GM19193 (cell line): ENCODE data around the gene FUBP3.

Source experiments
- POLR2A ChIP-seq: IDR thresholded peaks from 4 replicates; pipeline ENCODE4 v1.6.1; 2011; ENCODE audit not compliant: insufficient read depth, insufficient read length; ENCODE audit errors: extremely low read depth

The FUBP3 gene

DNA sequence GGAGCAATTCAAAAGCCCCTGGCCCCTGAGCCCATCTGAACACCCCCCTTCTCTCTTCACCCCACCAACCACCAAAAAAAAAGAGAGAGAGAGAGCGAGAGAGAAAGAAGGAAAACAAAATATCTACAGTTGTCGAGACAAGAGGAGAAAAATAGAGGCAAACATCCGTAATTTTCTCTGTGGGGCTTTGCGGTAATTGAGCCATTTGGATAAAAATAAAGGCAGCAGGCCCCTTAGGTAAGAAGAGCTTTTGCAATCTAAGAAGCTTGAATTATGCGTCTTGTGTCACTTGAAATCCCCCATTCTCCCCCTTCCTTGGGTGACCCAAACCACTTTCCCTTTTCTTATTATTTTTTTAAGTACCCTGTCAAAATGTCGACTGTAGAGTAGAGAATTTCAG is 35.5 kb upstream of the FUBP3 start:
- TF ChIP-seq POLR2A, result no peak

- no peak for TF ChIP-seq POLR2A
Observed at GRCh38 chr9:130544364-130544763, 35.0 kb upstream of the FUBP3 start.

GRCh38 chr9:130548103-130548502 is 31.3 kb upstream of the FUBP3 start:
- no peak for TF ChIP-seq POLR2A

GRCh38 chr9:130549093-130549735 is 30.2 kb upstream of the FUBP3 start:
- TF ChIP-seq POLR2A, result no peak

DNA sequence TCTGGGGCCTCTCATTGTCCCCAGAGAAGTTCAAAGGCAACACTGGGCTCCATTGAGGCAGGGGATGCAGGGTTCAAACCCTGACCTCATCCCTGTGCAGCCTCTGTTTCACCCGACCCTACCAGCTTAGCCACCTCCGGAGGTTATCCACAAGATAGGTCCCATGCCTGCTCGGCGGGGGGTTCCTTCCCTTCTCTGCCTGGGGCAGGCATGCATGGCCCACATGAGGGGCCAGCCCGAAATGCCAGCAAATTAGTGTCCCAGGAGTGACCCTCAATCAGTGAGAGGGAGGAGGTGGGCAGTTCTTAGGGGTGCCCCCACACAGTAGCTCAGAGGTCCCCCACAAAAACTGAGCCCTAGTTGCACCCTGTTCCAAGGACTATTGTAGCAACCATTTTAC is 24.8 kb upstream of the FUBP3 start:
- no peak for TF ChIP-seq POLR2A

DNA sequence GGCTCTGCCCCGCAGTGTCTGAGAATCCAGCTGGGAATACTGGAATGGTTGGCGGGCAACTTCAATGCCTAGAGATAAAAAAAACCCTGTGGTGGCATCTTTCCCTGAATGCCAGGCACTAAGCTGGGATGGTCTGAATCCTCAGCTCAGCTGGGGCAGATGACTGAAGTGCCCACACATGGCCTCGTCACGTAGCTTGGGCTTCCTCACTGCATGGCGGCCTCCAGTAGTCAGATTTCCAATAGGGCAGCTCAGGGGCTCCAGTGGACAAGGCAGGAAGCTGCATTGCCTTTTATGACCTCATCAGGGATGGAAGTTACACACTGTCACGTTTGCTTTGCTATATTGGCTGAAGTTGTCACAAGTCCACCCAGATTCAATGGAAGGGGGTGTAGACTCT is 24.3 kb upstream of the FUBP3 start:
- TF ChIP-seq POLR2A, result no peak

GRCh38 chr9:130555968-130556367 is 23.4 kb upstream of the FUBP3 start:
- no peak for TF ChIP-seq POLR2A

- no peak for TF ChIP-seq POLR2A
Observed at GRCh38 chr9:130556396-130557076, 22.8 kb upstream of the FUBP3 start.

- TF ChIP-seq POLR2A, result no peak
Observed at GRCh38 chr9:130557077-130557468, 22.3 kb upstream of the FUBP3 start.

GRCh38 chr9:130561056-130561455 is 18.3 kb upstream of the FUBP3 start:
- TF ChIP-seq POLR2A, result no peak

DNA sequence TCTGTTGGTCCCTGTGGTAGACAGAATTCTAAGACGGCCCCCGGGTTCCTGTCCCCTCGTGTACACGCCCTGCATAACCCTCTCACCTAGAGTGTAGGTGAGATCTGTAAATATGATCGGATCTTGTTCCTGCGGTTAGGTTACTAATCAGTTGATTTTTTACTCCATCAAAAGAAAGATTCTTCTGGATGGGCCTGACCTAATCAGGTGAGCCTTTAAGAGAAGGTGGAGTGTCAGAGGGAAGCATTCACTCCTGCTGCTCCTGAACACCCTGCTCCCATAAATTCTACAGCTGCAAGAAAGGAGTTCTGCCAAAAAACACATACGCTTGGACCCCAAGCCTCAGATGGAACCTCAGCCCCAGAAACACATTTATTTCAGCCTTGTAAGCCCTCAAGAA is 15.6 kb upstream of the FUBP3 start:
- no peak for TF ChIP-seq POLR2A

DNA sequence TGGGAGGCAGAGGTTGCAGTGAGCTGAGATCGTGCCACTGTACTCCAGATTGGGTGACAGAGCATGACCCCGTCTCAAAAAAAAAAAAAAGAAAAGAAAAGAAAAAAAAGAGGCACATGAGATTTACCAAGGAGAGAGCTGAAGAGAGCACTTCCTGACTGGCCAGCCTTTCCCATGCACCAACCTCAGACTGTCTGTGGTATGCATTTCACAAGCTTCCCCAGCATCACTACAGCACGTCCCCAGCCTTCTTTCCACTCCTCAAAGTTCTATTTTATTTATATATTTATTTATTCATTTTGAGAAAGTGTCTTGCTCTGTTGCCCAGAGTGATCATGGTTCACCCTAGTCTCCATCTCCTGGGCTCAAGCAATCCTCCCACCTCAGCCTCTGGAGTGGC is 13.6 kb upstream of the FUBP3 start:
- no peak for TF ChIP-seq POLR2A

- TF ChIP-seq POLR2A, result no peak
Observed at GRCh38 chr9:130570208-130570607, 9.2 kb upstream of the FUBP3 start.

- TF ChIP-seq POLR2A, result no peak
Observed at GRCh38 chr9:130575514-130575913, 3.9 kb upstream of the FUBP3 start.

DNA sequence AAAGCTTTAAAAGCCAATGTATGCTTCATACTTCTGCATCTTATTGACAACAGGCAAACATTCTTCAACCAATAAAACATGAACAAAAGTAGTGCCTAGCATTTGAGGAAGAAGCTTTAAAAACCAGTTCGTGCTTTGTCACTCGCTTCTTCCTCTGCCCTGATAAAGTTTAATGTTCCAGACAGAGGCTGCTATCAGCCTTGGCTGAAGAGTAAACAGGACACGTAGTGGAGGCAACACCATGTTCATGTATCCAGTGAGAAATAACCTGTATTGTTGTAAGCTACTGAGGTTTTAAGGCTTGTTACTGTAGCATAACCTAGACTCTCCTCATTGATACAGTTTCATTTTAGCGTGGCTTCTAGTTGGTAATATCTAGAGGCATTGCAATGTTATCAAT is 3.2 kb upstream of the FUBP3 start:
- TF ChIP-seq POLR2A, result no peak

DNA sequence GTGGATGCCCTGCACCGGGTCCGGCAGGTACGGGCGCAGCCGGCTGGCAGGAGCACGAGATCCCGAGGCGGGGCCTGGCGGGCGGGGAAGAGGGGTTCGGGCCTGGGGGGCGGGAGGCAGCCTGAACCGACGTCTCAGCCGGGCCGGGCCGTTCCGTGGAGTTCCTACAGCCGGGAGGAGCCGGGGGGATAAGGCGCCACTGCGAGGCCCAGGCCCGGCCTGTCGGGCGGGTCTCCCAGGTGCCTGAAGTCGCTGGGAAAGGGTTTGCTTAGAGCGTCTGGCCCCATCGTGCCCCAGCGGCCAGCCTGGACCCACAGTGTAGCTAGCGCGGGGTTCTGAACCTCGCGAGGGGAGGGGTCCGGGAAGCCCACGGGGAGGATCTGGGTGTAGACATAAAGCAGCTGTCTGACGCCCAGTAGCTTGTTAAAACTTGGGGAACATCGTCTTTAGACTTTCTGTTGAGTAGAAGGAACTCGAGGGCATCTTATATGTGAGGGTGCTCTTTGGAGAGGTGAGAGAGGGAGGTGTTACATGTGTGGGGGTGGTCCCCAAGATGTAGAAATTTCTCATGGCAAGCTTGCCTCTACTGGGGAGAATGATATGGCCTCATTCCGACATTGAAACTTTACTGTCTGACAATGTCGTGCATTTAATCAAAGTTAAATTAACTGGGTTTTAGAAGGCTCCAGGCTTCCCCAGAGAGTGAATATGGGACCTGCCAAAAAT is 524 bp downstream of the FUBP3 start:
- no peak for TF ChIP-seq POLR2A
